Measurements from ENCODE around the gene MT3.

GRCh38 chr16:56577300-56577625, 12.1 kb upstream of the MT3 start:
- no peak for TF ChIP-seq POLR2A (IDR thresholded peaks at IDR 0.05; ENCODE audit: low read length)
- TF ChIP-seq GATA1 (IDR thresholded peaks at IDR 0.05; ENCODE audit: low read depth, low read length): no peak
